ENCODE measurements around the gene AK9. TPM values are rescaled to one million over a fixed set of nuclear protein-coding genes. Genes with fewer than 3 reads are reported as not detected.

Gene AK9
- polyA plus RNA-seq, 1 of the 3 experiments (the other 2 are of a cell fraction) = 0.76 TPM

GRCh38 chr6:109507490-109508072 is 183.4 kb downstream of the AK9 start:
- no peaks in the 10 kb centered on the region; a peak in 1 of 4 replicates for H3K4me1 ChIP-seq (ENCODE audit: control insufficient read depth in 1 of 2, insufficient read depth in 2 of 2, low read depth in 1 of 2, low read length in 1 of 2)
- H3K36me3 ChIP-seq (replicated peaks in 1 of 2; ENCODE audit: control insufficient read depth in 1 of 2, insufficient read depth in 2 of 2, low read length in 1 of 2) = no peaks in the 10 kb centered on the region
- no peak overlapping the region for H3K4me2 ChIP-seq
- H3K9me2 ChIP-seq = no peaks in the 10 kb centered on the region
- WGBS (ENCODE audit: low lambda C conversion rate) = 56% methylated on average over 4 of the region's 4 CpGs
- no peaks in the 10 kb centered on the region for H3K9me3 ChIP-seq
- H4K20me1 ChIP-seq (ENCODE audit: insufficient read depth) = no peaks in the 10 kb centered on the region
- H3K27me3 ChIP-seq (ENCODE audit: insufficient read depth) = no peaks in the 10 kb centered on the region
- no peak for DNase-seq
- H3K9ac ChIP-seq = no peak overlapping the region
- no peaks in the 10 kb centered on the region for H3K79me2 ChIP-seq (ENCODE audit: insufficient read depth)
- TF ChIP-seq, protein P1, sequence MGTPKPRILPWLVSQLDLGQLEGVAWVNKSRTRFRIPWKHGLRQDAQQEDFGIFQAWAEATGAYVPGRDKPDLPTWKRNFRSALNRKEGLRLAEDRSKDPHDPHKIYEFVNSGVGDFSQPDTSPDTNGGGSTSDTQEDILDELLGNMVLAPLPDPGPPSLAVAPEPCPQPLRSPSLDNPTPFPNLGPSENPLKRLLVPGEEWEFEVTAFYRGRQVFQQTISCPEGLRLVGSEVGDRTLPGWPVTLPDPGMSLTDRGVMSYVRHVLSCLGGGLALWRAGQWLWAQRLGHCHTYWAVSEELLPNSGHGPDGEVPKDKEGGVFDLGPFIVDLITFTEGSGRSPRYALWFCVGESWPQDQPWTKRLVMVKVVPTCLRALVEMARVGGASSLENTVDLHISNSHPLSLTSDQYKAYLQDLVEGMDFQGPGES (IDR thresholded peaks at IDR 0.05; ENCODE audit: low read depth, low read length) = no peak
- H3K4me3 ChIP-seq (ENCODE audit: low read depth in 2 of 2, low read length in 1 of 2) = no peak overlapping the region
- ChIA-PET CTCF (interaction anchor here (0.7 to 2.2 kb wide), 4 partner anchors 20 to 546 kb away, joined by 3 to 9 read pairs (median 4); no protein-coding TSS in a partner anchor), POLR2A (no interaction called here)
- H3K27ac ChIP-seq (ENCODE audit: low read depth in 2 of 2, low read length in 1 of 2) = no peak overlapping the region
- H2AFZ ChIP-seq (ENCODE audit: low read depth) = no peak overlapping the region
- H3F3A ChIP-seq (replicated peaks; ENCODE audit: insufficient read depth) = no peaks in the 10 kb centered on the region

- no peaks in the 10 kb centered on the region for H3K9me2 ChIP-seq
- H3K9ac ChIP-seq = no peak overlapping the region
- H4K20me1 ChIP-seq (ENCODE audit: insufficient read depth) = no peaks in the 10 kb centered on the region
- H3K4me1 ChIP-seq (ENCODE audit: control insufficient read depth in 1 of 2, insufficient read depth in 2 of 2, low read depth in 1 of 2, low read length in 1 of 2) = no peaks in the 10 kb centered on the region; a peak in 1 of 4 replicates
- H3K4me3 ChIP-seq (ENCODE audit: low read depth in 2 of 2, low read length in 1 of 2) = no peak overlapping the region
- H2AFZ ChIP-seq (ENCODE audit: low read depth) = no peak overlapping the region
- H3K9me3 ChIP-seq = no peaks in the 10 kb centered on the region
- H3K4me2 ChIP-seq = no peak overlapping the region
- ChIA-PET CTCF (interaction anchor here (1.0 to 2.2 kb wide), 2 partner anchors 21 to 546 kb away, joined by 3 to 9 read pairs; no protein-coding TSS in a partner anchor), POLR2A (no interaction called here)
- H3F3A ChIP-seq (replicated peaks; ENCODE audit: insufficient read depth) = no peaks in the 10 kb centered on the region
- WGBS (ENCODE audit: low lambda C conversion rate) = 38% methylated on average over 2 of the region's 2 CpGs
- no peak for DNase-seq
- H3K36me3 ChIP-seq (replicated peaks in 1 of 2; ENCODE audit: control insufficient read depth in 1 of 2, insufficient read depth in 2 of 2, low read length in 1 of 2) = no peaks in the 10 kb centered on the region
- H3K79me2 ChIP-seq (ENCODE audit: insufficient read depth) = no peaks in the 10 kb centered on the region
- H3K27ac ChIP-seq (ENCODE audit: low read depth in 2 of 2, low read length in 1 of 2) = no peak overlapping the region
- TF ChIP-seq PBX3 (IDR thresholded peaks at IDR 0.05) (no peak), FOSL2 (IDR thresholded peaks at IDR 0.05; ENCODE audit: borderline replicate concordance, low read depth) (no peak), TAF1 (IDR thresholded peaks at IDR 0.05; ENCODE audit: borderline replicate concordance, low read depth, low read length) (no peak), MXI1 (IDR thresholded peaks at IDR 0.05; ENCODE audit: low read depth, low read length) (no peak), MEF2A (IDR thresholded peaks at IDR 0.05; ENCODE audit: borderline replicate concordance, low read depth) (no peak), SMC3 (IDR thresholded peaks at IDR 0.05; ENCODE audit: low read depth, low read length) (no peak), TEAD4 (IDR thresholded peaks at IDR 0.05; ENCODE audit: borderline replicate concordance, insufficient read depth) (no peak), FOXJ3 (CRISPR knock-in tag; IDR thresholded peaks at IDR 0.05) (no peak), RFX5 (IDR thresholded peaks at IDR 0.05; ENCODE audit: low read length) (no peak), CTCF (IDR thresholded peaks at IDR 0.05) (no peak)
- TF ChIP-seq, protein P2, sequence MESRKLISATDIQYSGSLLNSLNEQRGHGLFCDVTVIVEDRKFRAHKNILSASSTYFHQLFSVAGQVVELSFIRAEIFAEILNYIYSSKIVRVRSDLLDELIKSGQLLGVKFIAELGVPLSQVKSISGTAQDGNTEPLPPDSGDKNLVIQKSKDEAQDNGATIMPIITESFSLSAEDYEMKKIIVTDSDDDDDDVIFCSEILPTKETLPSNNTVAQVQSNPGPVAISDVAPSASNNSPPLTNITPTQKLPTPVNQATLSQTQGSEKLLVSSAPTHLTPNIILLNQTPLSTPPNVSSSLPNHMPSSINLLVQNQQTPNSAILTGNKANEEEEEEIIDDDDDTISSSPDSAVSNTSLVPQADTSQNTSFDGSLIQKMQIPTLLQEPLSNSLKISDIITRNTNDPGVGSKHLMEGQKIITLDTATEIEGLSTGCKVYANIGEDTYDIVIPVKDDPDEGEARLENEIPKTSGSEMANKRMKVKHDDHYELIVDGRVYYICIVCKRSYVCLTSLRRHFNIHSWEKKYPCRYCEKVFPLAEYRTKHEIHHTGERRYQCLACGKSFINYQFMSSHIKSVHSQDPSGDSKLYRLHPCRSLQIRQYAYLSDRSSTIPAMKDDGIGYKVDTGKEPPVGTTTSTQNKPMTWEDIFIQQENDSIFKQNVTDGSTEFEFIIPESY (IDR thresholded peaks at IDR 0.05; ENCODE audit: borderline replicate concordance, low read depth) = no peak
- TF ChIP-seq, protein P3, sequence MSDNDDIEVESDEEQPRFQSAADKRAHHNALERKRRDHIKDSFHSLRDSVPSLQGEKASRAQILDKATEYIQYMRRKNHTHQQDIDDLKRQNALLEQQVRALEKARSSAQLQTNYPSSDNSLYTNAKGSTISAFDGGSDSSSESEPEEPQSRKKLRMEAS (IDR thresholded peaks at IDR 0.05; ENCODE audit: low read depth) = no peak
- H3K27me3 ChIP-seq (ENCODE audit: insufficient read depth) = no peaks in the 10 kb centered on the region
Measured at GRCh38 chr6:109506841-109507240, 184.2 kb downstream of the AK9 start.
